Muscle layer of colon (tissue), 2 donors: Measurements from ENCODE around the gene TIMD4.
"Not testable (repeated sequence)": the region's sequence is repeated elsewhere in the genome, so short reads cannot be mapped to it uniquely, and the experiment has no call there.

Experiments
- H3K27ac ChIP-seq: one replicate; pipeline ENCODE4 v1.7.0; 2013; ENCODE audit warnings: low read depth, mild to moderate bottlenecking, low read length, moderate library complexity
- H3K27me3 ChIP-seq, 2 donors: one replicate each; pipeline ENCODE4 v1.7.0; 2013; ENCODE audit warnings: low read length in 2 of 2, mild to moderate bottlenecking in 2 of 2; ENCODE audit not compliant: insufficient read depth in 2 of 2, control insufficient read depth in 1 of 2
- H3K36me3 ChIP-seq: one replicate; pipeline ENCODE4 v1.7.0; 2013; ENCODE audit warnings: mild to moderate bottlenecking, low read length; ENCODE audit not compliant: insufficient read depth
- H3K4me1 ChIP-seq: one replicate; pipeline ENCODE4 v1.7.0; 2013; ENCODE audit warnings: mild to moderate bottlenecking, low read length; ENCODE audit not compliant: insufficient read depth
- H3K4me3 ChIP-seq, 2 donors: one replicate each; pipeline ENCODE4 v1.7.0; 2013; ENCODE audit warnings: low read length in 2 of 2, low read depth in 1 of 2, mild to moderate bottlenecking in 1 of 2, moderate library complexity in 1 of 2
- H3K9ac ChIP-seq: one replicate; pipeline ENCODE4 v1.7.0; 2013; ENCODE audit warnings: low read length
- H3K9me3 ChIP-seq: one replicate; pipeline ENCODE4 v1.7.0; 2013; ENCODE audit warnings: mild to moderate bottlenecking, low read length
- donor health status: abdominal sarcoma.
- donor health status: Adenocarcinoma of cecum.

The TIMD4 gene

GRCh38 chr5:156963125-156963524 lies at the start of gene TIMD4:
TIMD4 (minus strand) TSS chr5:156963226; CDS start chr5:156963198, 28 bp downstream.
- Histone ChIP-seq H3K4me3 (no peak within 1 kb of the TSS), H3K9ac (no peak within 1 kb of the TSS), H3K9me3 (no peaks in the 10 kb centered on the region), H3K27ac (no peak within 1 kb of the TSS), H3K27me3 (no peaks in the 10 kb centered on the region), H3K4me1 (no peaks in the 10 kb centered on the region), H3K36me3 (no peaks in the 10 kb centered on the region)

- H3K9ac ChIP-seq = no peak overlapping the region
- no peaks in the 10 kb centered on the region for H3K4me1 ChIP-seq
- H3K9me3 ChIP-seq = no peaks in the 10 kb centered on the region
- no peak overlapping the region for H3K4me3 ChIP-seq
- no peaks in the 10 kb centered on the region for H3K36me3 ChIP-seq
- H3K27me3 ChIP-seq = no peaks in the 10 kb centered on the region
- H3K27ac ChIP-seq = no peak overlapping the region
Measured at GRCh38 chr5:157006262-157006661, 43.2 kb upstream of the TIMD4 start.

DNA sequence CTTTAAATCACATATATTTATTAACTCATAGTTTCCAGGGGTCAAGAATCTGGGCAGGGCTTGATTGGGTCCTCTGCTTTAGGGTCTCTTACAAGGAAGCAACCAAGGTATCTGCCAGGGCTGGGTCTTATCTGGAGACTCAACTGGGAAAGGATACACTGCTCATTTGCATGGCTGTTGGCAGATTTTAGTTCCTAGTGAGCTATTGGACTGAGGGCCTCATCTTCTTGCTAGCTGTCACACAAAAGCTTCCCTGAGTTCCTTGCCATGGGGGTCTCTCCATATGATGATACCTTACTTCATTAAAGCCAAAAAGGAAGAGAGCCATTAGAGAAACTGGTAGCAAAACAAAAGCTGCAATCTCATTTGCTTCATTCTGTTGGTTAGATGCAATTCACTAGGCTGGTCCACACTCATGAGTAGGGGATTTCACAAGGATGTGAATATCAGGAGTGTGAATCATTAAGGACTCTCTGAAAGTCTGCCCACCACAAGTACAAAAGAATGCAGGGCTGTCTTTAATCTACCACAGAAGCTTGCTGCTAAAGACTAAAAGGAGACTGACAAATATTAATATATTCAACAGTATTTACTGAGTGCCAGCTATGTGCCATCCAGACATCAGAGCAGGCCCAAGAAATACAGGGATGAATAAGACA lies 42.0 kb upstream of the TIMD4 start:
- no peaks in the 10 kb centered on the region for H3K36me3 ChIP-seq
- no peak overlapping the region for H3K4me3 ChIP-seq
- H3K4me1 ChIP-seq = no peaks in the 10 kb centered on the region
- H3K27ac ChIP-seq = no peak overlapping the region
- no peaks in the 10 kb centered on the region for H3K27me3 ChIP-seq
- no peaks in the 10 kb centered on the region for H3K9me3 ChIP-seq
- H3K9ac ChIP-seq = no peak overlapping the region

GRCh38 chr5:156991714-156992113 lies 28.7 kb upstream of the TIMD4 start:
- Histone ChIP-seq H3K4me3 (no peak overlapping the region), H3K9me3 (no peaks in the 10 kb centered on the region), H3K27ac (no peak overlapping the region), H3K9ac (no peak overlapping the region), H3K36me3 (no peaks in the 10 kb centered on the region), H3K27me3 (no peaks in the 10 kb centered on the region), H3K4me1 (no peaks in the 10 kb centered on the region)

- Histone ChIP-seq H3K27ac (no peak overlapping the region), H3K4me1 (no peaks in the 10 kb centered on the region), H3K9ac (no peak overlapping the region), H3K27me3 (no peaks in the 10 kb centered on the region), H3K9me3 (no peaks in the 10 kb centered on the region), H3K36me3 (no peaks in the 10 kb centered on the region), H3K4me3 (no peak overlapping the region)
Measured at GRCh38 chr5:156984064-156984463, 21.0 kb upstream of the TIMD4 start.

DNA sequence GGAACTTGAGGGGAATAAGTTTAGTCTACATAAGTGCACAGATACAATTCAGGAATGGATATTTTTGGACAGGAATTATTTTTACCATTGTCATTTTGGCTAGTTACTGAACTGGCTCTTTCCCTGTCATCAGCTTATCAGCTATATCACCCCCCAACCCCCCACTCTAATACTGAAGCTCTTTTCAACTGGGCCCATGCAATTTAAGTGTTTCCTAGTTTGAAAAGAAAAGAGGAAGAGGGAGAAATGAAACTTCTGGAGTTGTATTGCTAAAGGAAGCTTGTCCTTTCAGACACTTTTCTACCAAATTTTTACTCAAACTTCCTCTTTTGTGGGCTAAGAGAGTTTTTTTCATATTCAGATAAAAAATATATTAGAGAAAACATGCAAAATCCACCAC lies 18.5 kb upstream of the TIMD4 start:
- Histone ChIP-seq H3K4me1 (no peaks in the 10 kb centered on the region), H3K27me3 (no peaks in the 10 kb centered on the region), H3K9ac (no peak overlapping the region), H3K9me3 (no peaks in the 10 kb centered on the region), H3K36me3 (no peaks in the 10 kb centered on the region), H3K27ac (no peak overlapping the region), H3K4me3 (no peak overlapping the region)

DNA sequence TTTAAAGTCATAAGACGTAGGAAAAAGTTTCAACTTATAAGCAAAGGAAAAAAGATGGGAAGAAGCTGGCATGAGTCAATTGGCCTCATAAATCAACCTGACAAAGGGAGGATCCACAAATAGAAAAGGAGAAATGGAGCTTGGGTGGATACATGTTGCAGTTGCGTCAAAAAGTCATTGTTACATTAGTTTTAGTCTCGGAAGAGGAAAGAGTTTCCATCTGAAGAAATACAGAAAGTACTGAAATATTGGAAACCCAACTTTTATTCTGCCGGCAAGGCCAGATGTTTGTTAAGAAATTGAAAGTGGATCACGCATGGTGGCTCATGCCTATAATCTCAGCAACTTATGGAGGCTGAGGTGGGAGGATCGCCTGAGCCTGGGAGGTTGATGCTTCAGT lies 11.3 kb upstream of the TIMD4 start:
- Histone ChIP-seq H3K4me1 (no peaks in the 10 kb centered on the region), H3K36me3 (no peaks in the 10 kb centered on the region), H3K4me3 (no peak overlapping the region), H3K27me3 (no peaks in the 10 kb centered on the region), H3K9me3 (no peaks in the 10 kb centered on the region), H3K27ac (no peak overlapping the region), H3K9ac (no peak overlapping the region)

GRCh38 chr5:156971848-156972525 lies 9.0 kb upstream of the TIMD4 start:
- H3K27me3 ChIP-seq = no peaks in the 10 kb centered on the region
- no peaks in the 10 kb centered on the region for H3K9me3 ChIP-seq

DNA sequence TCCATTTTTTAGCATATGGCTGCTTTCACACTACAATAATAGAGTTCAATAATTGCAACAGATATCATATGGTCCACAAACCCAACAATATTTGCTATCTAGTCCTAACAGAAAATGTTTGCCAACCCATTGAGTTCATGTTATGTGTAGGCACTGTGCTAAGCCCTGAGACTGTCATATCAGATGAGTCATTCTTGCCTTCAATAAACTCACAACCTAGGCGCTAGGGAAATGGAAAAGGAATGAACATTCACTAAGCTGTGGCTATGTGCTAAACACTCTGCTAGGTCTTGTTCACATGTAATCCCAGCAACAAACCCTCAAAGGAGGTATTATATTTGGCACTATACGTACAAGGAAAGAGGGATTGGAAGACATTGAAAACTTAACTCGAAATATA lies 8.4 kb upstream of the TIMD4 start:
- no peaks in the 10 kb centered on the region for H3K36me3 ChIP-seq

More at GRCh38 chr5:156971848-156972525, 9.0 kb upstream of the TIMD4 start:
- no peak overlapping the region for H3K9ac ChIP-seq
- no peak overlapping the region for H3K4me3 ChIP-seq
- no peak overlapping the region for H3K27ac ChIP-seq
- no peaks in the 10 kb centered on the region for H3K4me1 ChIP-seq
- H3K36me3 ChIP-seq = no peaks in the 10 kb centered on the region

GRCh38 chr5:156967386-156967785 lies 4.4 kb upstream of the TIMD4 start:
- H3K9me3 ChIP-seq, H3K4me1 ChIP-seq, H3K27me3 ChIP-seq, H3K27ac ChIP-seq, H3K4me3 ChIP-seq, H3K36me3 ChIP-seq, H3K9ac ChIP-seq: not testable (repeated sequence)

More for the DNA sequence above, 8.4 kb upstream of the TIMD4 start:
- Histone ChIP-seq H3K27ac (no peak overlapping the region), H3K9me3 (no peaks in the 10 kb centered on the region), H3K9ac (no peak overlapping the region), H3K4me1 (no peaks in the 10 kb centered on the region), H3K27me3 (no peaks in the 10 kb centered on the region), H3K4me3 (no peak overlapping the region)

GRCh38 chr5:156956321-156956720 lies 6.7 kb downstream of the TIMD4 start:
- no peaks in the 10 kb centered on the region for H3K27me3 ChIP-seq
- no peak overlapping the region for H3K4me3 ChIP-seq
- no peaks in the 10 kb centered on the region for H3K36me3 ChIP-seq
- H3K4me1 ChIP-seq = no peaks in the 10 kb centered on the region
- H3K9me3 ChIP-seq = no peaks in the 10 kb centered on the region
- no peak overlapping the region for H3K9ac ChIP-seq
- no peak overlapping the region for H3K27ac ChIP-seq

DNA sequence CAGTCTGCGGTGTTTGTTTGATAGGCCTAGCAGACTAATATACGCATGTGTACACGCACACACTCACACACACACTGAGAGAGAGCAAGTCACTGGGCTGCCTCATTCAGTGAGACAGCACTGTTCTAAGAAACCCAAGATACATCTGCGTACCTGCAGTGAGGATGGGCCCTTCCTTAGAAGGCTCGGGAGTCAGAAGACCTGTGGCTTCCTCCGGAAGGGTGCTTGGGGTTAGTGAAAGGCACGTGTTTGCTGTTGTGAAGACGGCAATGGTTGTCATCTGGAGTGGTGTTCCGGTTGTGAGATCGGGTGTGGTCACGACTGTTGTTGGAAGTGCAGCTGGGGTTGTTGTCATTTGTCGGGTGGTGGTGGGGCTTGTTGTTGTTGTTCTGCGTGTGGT lies 11.7 kb downstream of the TIMD4 start:
- Histone ChIP-seq H3K9ac (no peak overlapping the region), H3K27me3 (no peaks in the 10 kb centered on the region), H3K9me3 (no peaks in the 10 kb centered on the region), H3K27ac (no peak overlapping the region), H3K4me3 (no peak overlapping the region), H3K4me1 (no peaks in the 10 kb centered on the region), H3K36me3 (no peaks in the 10 kb centered on the region)
